Stimulated activated naive CD4-positive, alpha-beta T cell treated with Interleukin-2 at 50 U/mL for 16 hours (primary cell): Measurements from ENCODE around the gene GJC1.

Experiments
- DNase-seq: peaks from one replicate; lab custom pipeline; 2025; lab: John Stamatoyannopoulos, UW

GJC1 gene

DNA sequence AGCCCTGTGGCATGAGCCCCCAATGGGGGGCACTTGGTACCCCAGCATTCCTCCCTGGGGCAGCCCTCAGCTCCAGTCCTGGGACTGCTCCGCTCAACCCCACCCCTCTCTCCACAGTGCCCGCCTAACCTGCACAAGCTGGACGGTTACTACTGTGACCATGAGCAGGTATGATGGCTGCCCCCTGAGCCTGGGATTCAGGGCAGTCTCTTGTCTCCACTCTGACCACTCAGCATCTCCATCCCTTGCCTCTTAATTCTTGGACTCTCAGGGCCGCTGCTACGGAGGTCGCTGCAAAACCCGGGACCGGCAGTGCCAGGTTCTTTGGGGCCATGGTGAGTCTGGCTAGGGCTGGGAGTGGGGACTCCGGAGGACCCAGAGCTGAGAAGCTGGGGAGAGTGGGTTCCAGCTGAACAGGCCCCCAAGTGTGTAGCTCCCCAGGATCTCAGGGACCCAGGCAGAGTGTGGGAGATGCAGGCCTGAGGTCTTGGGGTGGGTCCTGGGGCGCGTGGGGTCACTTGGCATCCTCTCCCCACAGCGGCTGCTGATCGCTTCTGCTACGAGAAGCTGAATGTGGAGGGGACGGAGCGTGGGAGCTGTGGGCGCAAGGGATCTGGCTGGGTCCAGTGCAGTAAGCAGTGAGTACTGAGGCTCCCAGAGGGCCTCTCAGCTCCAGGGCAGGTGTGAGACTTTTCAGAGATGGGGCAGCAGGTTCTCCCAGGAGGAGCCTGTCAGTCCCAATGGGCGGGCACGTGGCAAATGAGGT is 53.3 kb downstream of the GJC1 start:
- DNase-seq, result no peak

GRCh38 chr17:44775838-44776621 is 54.1 kb downstream of the GJC1 start:
- DNase-seq, result no peak

- DNase-seq, result peak; percentile 98
These were observed 54.8 kb downstream of the GJC1 start for GRCh38 chr17:44775136-44775837.

DNA sequence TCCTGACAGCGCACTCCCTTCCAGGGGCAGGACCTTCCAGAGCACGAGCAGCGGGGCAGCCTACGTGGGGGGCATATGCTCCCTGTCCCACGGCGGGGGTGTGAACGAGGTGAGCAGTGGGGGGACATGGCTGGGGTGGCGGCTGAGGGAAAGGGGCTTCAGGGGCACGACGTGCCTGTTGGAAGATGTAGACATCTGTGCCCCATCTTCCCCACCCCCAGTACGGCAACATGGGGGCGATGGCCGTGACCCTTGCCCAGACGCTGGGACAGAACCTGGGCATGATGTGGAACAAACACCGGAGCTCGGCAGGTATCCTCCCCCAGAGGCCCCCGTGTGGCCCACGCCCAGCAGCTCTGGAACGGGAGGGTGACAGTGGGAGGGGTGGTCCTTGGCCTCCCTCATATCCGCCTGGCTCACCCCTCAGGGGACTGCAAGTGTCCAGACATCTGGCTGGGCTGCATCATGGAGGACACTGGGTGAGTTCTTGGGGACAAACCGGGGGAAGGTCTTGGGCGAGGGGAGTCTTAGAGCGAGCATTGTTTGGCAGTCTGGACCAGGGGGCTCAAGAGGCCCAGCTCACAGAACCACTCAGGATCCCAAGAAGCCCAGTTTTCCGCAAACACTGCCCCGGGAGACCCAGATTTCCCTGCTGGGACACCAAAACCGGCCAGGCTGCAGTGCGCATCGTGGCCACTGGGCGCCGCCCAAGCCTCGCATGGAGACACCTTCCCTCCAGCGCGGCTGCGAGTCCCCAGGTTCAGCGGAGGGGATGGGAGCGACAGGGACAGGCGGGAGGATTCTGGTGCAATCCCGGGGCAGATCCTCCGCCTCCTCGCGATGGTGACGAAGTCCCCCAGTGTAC is 55.6 kb downstream of the GJC1 start:
- peak; percentile 83 for DNase-seq

- DNase-seq, result no peak
These were observed 56.9 kb downstream of the GJC1 start for GRCh38 chr17:44773140-44773539.

- DNase-seq, result no peak
These were observed 57.6 kb downstream of the GJC1 start for GRCh38 chr17:44772308-44773045.

GRCh38 chr17:44770166-44770925 is 59.7 kb downstream of the GJC1 start:
- DNase-seq, result no peak

GRCh38 chr17:44769647-44770084 is 60.4 kb downstream of the GJC1 start:
- no peak for DNase-seq

DNA sequence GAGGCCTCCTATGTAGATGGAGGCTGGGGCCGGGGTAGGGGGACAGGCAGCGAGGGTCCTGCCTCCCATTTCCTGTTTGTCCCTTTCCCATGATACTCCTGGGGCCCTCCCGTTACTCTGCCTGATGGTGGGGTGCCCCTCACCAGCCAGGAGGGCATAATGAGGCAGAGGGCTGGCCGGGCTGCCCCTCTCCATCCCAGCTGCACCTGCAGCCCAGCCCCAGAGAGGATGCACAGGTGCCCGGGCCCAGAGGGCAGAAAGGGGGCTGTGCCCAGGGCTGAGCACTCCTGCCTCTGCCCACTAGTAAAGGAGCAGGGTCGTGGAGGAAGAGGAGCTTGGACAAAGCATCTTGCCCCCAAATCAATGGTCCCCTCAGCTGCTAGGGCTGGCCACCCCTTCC is 60.9 kb downstream of the GJC1 start:
- no peak for DNase-seq

GRCh38 chr17:44768505-44769142 is 61.5 kb downstream of the GJC1 start:
- no peak for DNase-seq

DNA sequence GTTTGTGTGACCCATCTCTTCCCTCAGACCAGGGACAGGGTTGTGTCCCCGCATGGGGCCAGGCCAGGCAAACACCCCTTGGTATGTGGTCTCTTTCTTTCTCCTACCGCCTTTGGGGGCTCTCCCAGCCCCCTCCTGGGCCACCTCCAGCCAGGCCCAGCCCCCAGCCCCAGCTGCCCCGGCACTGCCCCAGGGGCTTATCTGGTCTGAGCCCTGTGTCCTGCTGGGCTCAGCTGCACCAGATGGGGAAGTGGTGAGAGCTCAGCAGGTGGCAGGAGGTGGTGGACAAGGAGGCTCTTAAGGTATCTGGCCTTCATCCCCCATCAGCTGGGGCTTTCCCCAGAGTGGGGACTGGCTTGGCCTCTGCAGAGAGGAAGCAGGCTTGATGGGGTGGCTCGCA is 62.6 kb downstream of the GJC1 start:
- no peak for DNase-seq

GRCh38 chr17:44766409-44767038 is 63.6 kb downstream of the GJC1 start:
- DNase-seq, result no peak

GRCh38 chr17:44765965-44766364 is 64.1 kb downstream of the GJC1 start:
- no peak for DNase-seq

- DNase-seq, result no peak
These were observed 66.9 kb downstream of the GJC1 start for GRCh38 chr17:44763170-44763569.

DNA sequence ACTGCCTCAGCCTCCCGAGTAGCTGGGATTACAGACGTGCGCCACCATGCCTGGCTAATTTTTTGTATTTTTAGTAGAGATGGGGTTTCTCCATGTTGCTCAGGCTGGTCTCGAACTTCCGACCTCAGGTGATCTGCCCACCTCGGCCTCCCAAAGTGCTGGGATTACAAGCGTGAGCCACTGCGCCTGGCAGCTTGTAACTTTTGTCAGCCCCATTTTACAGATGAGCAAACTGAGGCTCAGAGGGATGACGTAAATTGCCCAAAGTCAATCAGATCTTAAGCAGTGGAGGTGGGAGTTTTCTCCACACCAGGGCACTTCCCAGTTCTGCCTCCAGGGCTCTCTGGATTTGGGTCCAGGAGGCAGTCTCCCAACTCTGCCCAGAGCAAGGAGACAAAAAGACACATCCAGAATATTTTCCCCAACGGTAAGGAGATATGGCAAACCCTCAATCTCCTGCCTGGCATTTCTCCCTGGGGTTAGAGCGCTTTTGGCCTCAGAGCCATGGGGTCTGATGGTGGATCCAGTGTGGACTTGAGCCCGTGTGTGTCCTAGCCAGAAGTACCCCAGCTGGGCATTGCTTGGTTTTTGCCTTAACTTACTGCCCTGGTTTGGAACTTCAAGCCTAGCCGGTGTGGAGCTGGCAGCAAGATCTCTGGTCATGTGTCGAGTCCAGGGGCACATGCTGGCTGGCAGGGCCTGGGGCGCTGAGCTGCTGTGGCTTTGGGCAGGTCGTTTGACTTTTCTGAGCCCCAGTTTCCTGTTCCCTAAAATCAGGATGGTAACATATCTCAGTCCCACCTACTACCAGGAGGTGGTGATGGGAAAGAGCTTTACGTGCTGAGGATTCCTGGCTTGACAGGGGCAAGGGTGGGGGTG is 67.9 kb downstream of the GJC1 start:
- DNase-seq, result no peak

- no peak for DNase-seq
These were observed 69.4 kb downstream of the GJC1 start for GRCh38 chr17:44760474-44761308.

DNA sequence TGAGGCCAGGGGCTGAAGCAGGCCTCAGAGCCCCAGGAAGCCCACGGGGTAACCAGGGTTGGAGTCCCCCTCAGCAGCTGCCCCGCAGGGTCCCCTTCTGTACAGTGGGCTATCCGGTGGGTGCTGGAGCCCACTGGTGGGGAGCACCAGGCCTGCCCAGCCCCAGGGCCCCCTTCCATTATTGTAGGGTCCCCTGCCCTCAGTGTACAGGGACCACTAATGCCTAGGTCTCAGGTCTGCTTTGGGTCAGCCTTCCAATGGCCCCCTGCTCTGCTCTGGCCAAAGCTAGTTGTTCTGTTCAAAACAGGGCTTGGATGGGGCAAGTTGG is 70.2 kb downstream of the GJC1 start:
- DNase-seq, result no peak
